A549 (cell line): ENCODE data around the gene LEKR1.

ENCODE experiments used
- CHD4 ChIP-seq: fragments of 200-600 bp; sonication (generic); IDR thresholded peaks from 2 replicates; pipeline ENCODE4 v1.6.1; 2016; ENCODE audit warnings: antibody characterized with exemption, mild to moderate bottlenecking, borderline replicate concordance
- CTCF ChIP-seq: fragments of >200 bp; sonication (Bioruptor Twin); formaldehyde crosslinking; IDR thresholded peaks from 3 replicates; pipeline ENCODE4 v1.5.1; 2016
- EP300 ChIP-seq, 2 experiments: fragments of >200 bp; sonication (Bioruptor Twin); formaldehyde crosslinking; IDR thresholded peaks; 2 replicates in 1 of 2; 3 replicates in 1 of 2; pipeline ENCODE4 v1.6.1; 2016 to 2017
- HDAC2 ChIP-seq: fragments of 200-600 bp; sonication (generic); IDR thresholded peaks from 2 replicates; pipeline ENCODE4 v1.6.1; 2016
- MAX ChIP-seq: IDR thresholded peaks from 2 replicates; pipeline ENCODE4 v1.6.1; 2012
- NR3C1 ChIP-seq: fragments of >200 bp; sonication (Bioruptor Twin); formaldehyde crosslinking; IDR thresholded peaks from 3 replicates; pipeline ENCODE4 v1.6.1; 2017
- POLR2AphosphoS2 ChIP-seq: conservative IDR thresholded peaks from 2 replicates; pipeline ENCODE4 v1.6.1; 2012; ENCODE audit warnings: low read length, improper control_type of control experiment, inconsistent platforms
- REST ChIP-seq: fragments of 200-600 bp; sonication (generic); IDR thresholded peaks from 2 replicates; pipeline ENCODE4 v1.6.1; 2016; ENCODE audit warnings: antibody characterized with exemption, mild to moderate bottlenecking, moderate library complexity
- RFX5 ChIP-seq: fragments of 450-650 bp; IDR thresholded peaks from 2 replicates; pipeline ENCODE4 v1.7.1; 2014; ENCODE audit warnings: antibody characterized with exemption, mild to moderate bottlenecking, moderate library complexity

GRCh38 chr3:156985711-156986110, 159.6 kb downstream of the LEKR1 start:
- no peak for TF ChIP-seq CHD4
- TF ChIP-seq POLR2AphosphoS2: no peak
- no peak for TF ChIP-seq CTCF
- no peak for TF ChIP-seq MAX
- TF ChIP-seq EP300 (IDR thresholded peaks at IDR 0.05): no peak
- no peak for TF ChIP-seq RFX5
- TF ChIP-seq HDAC2: no peak
- no peak for TF ChIP-seq NR3C1
- no peak for TF ChIP-seq REST
